GM10266 (cell line): ENCODE data around the gene IRX3.

ENCODE experiments used
- DNase-seq: peaks from one replicate; pipeline ENCODE4 v3.0.0; 2012; ENCODE audit errors: extremely low spot score
- TF ChIP-seq, protein P1 (sequence below): IDR thresholded peaks from 2 replicates; pipeline ENCODE4 v1.5.1; 2012; ENCODE audit warnings: mild to moderate bottlenecking, low read depth; ENCODE audit not compliant: control insufficient read depth, insufficient read depth; ENCODE audit errors: missing control alignments

IRX3 gene

DNA sequence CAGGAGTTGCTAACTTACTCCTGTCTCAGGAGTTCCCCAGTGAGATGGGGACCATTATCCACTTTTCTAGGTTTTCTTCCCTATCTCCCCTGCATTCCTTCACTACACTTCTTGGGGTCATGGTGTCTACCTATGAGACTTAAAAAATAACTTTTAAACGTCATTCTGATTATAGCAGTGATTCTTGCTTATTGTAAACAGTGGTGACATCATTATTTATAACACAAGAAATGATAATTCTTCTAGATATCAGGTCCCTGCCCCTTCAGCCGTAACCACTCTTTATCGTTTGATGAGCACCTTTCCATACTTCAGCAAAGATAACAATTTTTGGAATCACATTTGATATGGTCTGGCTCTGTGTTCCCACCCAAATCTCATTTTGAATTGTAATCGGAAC, 27.2 kb upstream of the IRX3 start:
- DNase-seq: no peak
- TF ChIP-seq, protein P1, sequence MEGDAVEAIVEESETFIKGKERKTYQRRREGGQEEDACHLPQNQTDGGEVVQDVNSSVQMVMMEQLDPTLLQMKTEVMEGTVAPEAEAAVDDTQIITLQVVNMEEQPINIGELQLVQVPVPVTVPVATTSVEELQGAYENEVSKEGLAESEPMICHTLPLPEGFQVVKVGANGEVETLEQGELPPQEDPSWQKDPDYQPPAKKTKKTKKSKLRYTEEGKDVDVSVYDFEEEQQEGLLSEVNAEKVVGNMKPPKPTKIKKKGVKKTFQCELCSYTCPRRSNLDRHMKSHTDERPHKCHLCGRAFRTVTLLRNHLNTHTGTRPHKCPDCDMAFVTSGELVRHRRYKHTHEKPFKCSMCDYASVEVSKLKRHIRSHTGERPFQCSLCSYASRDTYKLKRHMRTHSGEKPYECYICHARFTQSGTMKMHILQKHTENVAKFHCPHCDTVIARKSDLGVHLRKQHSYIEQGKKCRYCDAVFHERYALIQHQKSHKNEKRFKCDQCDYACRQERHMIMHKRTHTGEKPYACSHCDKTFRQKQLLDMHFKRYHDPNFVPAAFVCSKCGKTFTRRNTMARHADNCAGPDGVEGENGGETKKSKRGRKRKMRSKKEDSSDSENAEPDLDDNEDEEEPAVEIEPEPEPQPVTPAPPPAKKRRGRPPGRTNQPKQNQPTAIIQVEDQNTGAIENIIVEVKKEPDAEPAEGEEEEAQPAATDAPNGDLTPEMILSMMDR: no peak

DNA sequence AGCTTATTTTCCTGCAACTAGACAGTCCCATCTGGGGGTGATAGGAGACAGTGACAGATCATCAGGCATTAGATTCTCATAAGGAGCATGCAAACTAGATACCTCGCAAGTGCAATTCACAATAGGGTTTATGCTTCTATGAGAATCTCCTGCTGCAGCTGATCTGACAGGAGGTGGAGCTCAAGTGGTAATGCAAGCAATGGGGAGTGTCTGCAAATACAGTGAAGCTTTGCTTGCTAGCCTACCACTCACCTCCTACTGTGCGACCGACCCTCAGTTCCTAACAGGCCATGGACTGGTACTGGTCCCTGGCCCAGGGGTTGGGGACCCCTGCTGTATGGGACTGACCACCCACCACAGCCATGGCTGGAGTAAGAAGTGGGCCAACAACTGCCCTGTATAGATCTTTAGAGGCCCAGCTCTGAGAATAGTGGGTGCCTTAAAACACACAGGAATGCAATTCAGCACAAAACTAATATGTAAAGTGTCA, 26.0 kb upstream of the IRX3 start:
- no peak for DNase-seq
- TF ChIP-seq, protein P1: no peak

DNA sequence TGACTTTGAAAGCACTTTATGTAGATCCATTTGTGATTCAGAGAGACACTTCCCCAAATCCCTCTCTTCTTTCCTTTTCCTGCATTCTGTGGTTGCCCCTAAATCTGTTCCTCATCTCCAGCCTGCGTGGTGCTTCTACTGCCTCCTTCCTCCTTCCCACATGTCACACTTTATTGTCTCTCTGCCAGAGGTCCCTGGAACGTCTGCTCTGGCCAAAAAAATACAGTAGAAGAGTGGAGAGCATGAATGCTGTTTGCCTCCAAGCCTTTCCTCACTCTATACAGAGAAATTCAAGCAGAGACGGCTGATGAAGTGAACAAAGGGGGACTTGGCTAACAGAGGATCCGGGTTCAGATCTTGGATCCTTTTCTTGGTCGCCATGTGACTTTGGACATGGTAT, 22.8 kb upstream of the IRX3 start:
- DNase-seq: no peak
- TF ChIP-seq, protein P1: no peak

DNA sequence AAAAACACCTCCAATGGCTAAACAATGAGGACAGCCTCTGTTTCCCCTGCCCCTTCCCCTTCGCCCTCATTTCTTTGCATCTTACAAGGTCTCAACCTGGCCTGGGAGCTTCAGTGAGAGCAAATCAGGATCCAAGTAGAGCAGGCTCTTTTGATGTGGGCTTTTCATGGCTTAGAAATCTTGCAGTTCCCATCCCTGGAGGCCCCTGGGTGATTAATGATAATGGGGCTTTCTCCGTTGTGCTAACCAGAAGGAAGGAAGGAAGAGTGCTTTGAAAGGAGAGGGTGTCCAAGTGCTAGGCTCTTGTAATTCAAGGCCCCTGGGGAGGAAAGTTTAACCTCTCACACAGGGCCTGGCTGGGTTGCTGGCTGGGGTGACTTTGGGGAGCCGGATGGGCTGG, 18.5 kb upstream of the IRX3 start:
- DNase-seq: no peak
- TF ChIP-seq, protein P1: no peak

DNA sequence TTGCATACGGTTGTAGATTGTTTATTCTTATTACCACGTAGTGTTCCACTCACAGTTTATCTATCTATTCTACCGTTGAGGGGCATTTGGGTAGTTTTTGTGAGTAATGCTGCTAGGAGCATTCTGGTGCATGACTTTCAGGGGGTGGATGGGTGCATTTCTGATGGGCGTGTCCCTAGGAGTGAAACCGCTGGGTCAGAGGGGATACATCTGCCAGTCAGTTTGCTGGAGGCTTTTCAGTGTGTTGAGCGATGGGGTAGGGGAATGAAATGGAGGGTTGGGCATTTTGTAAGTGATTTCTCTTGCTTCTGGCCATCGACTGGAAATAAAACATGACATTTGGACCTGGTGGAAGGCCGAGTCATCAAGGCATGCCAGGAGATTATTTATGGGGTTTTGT, 17.0 kb upstream of the IRX3 start:
- TF ChIP-seq, protein P1: no peak
- DNase-seq: no peak

DNA sequence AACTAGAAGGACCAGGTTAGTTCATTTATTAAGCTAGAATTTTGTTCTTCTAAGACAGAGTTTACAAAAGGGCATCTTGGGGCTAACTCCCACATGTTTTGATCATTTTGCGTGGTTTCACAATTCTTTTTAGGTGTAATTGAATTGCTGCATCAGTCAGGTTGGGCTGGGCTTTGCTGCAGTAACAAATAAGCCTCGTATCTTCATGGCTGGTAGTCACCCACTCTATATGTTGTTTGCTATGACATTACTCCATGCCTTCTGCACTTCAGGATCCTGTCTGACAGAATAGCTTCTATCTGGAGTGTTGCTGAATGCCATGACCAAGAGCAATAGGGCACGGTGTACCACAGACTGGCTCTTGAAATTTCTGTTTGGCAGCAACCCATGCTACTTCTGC, 10.6 kb upstream of the IRX3 start:
- DNase-seq: no peak
- TF ChIP-seq, protein P1: no peak

DNA sequence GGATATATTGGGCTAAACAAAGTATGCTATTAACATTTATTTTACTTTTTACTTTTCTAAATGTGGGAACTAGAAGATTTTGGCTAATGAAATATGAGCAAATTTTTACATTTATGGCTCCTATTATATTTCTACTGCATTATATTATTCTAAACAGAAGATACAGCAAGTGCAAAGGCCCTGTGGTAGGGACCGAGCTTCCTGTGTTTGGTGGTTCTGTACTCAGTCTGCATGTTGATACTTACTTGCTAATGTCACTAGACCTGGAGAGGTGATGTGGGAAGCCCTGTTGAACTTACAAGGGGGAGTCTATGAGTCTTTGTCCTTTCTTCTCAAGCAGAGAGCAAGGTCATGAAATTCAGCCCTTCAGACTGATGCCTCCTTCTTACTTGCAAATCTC, 10.0 kb upstream of the IRX3 start:
- TF ChIP-seq, protein P1: no peak
- DNase-seq: no peak
